Fibroblast of the conjunctiva (primary cell): Measurements from ENCODE around the gene CTNS.

ENCODE experiments used
- DNase-seq: peaks from one replicate; pipeline ENCODE4 v3.0.0-alpha.2; 2010; ENCODE audit warnings: low read depth

The CTNS gene

GRCh38 chr17:3659541-3660111 is 23.1 kb downstream of the CTNS start:
- peak; percentile 92 for DNase-seq

- no peak for DNase-seq
Observed at GRCh38 chr17:3660311-3660891, 23.8 kb downstream of the CTNS start.

GRCh38 chr17:3663102-3664011 is 26.8 kb downstream of the CTNS start:
- no peak for DNase-seq

- DNase-seq = no peak
Observed at GRCh38 chr17:3665834-3666233, 29.3 kb downstream of the CTNS start.

DNA sequence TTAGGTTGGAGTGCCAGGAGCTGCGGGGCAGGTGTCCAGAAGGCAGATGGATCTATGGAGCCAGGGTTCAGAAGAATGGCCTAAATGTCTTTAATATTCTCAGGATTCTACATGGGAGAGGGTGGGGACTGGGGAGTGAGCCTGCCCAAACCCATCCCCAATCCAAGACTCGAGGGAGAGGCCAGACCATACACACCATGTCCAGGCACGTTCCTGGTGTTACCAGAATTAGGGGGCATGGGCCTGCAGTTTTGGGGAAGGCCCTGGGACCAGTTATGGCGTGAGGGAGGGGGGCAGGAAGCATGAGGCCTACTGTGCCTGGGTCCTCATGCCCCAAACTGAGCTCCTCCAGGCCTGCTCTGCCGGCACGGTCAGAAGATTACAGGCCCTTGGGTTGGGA is 30.0 kb downstream of the CTNS start:
- no peak for DNase-seq

DNA sequence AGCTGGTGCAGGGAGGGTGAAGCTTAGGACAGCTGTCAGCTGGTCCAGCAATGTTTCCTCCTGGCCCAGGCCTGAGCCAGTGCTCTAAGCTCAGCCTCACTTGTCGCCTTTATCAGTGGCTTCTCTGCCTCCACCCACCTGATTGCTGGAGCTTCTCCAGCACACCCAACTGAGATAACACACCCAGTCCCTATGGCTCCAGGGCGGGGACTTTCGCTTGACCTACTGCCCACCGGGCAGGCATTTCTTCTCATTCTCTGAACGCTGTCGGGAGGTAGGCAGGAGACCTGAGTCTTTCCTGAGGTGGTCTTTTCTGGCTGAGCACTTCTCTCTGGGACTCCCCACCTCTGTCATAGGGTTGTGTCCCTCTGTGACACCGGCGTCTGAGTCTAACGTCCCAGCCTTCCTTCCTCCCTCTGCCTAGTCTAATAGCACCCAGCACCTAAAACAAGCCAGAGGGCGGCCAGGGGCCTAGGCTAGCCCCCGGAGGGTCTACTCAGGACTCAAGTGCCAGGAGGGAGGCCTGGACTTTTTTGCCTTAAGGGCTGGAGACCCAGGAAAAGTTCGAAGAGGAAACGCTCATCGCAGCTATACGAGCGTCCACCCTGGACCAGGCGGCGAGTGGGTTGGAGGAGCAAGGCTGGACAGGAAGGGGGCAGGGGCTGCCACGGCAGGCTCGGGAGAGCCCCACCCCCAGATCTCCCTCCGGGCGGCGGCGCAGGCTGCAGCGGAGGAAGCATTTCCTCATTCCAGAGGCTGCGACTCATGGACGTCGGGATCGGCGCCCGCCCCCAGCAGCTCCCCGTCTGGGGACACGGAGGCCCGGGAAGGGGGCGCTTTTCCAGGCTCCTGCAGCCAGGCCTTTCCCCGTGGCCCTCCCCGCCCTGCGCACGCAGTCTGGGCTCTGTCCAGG is 31.1 kb downstream of the CTNS start:
- peak; percentile 88 for DNase-seq

DNA sequence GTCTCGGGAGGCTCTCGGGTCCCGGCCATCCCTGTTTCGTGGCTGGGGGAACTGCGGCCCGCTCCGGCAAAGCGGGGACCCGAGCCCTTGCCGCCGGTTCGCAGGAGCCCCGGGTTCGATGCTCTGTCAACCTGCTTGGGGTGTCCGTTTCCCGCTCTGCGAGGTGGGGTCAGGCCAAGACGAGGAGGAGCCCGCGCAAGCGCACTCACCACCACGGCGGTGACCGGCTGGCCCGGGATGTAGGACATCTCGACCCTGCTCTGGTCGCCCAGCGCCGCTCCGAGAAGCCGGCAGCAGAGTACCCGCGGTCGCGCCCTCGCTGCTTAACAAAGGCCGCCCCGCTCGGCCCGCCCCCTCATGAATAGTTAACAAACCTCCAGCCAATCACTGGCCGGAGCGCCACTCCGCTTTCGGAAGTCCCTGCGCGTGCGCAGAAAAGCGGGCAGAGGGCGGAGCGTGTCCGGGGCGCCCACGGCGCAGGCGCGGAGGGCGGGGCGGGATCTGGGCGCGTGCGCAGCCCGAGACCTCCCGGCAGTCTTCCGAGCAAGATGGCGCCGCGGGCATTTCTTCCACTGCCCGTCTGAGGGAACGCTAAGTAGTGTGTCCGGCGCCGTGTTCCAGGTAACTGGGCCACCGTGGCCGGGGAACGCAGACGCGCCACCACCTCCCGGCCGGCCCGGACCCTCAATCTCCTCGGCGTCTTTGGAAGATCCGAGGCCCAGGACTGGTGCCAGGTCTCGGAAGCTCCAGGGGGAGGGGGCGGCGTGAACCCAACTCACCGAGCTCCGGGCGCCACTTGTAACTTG is 31.9 kb downstream of the CTNS start, which contains the start of the genes EMC6 and TAX1BP3:
Gene EMC6, plus strand, starts transcription at position 534 of the 806 bp plus-strand sequence. CDS start 335 bp downstream, outside the sequence.
Gene TAX1BP3, minus strand, starts transcription at position 300 of the 806 bp plus-strand sequence. Its CDS starts 52 bp downstream, at position 248.
- DNase-seq = peak; percentile 95

DNA sequence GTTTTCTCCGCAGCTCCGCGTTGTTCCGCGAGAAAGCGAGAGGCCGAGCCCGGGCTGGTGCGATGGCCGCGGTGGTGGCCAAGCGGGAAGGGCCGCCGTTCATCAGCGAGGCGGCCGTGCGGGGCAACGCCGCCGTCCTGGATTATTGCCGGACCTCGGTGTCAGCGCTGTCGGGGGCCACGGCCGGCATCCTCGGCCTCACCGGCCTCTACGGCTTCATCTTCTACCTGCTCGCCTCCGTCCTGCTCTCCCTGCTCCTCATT is 32.5 kb downstream of the CTNS start:
- no peak for DNase-seq

- DNase-seq = no peak
Observed at GRCh38 chr17:3669548-3669947, 33.0 kb downstream of the CTNS start.

DNA sequence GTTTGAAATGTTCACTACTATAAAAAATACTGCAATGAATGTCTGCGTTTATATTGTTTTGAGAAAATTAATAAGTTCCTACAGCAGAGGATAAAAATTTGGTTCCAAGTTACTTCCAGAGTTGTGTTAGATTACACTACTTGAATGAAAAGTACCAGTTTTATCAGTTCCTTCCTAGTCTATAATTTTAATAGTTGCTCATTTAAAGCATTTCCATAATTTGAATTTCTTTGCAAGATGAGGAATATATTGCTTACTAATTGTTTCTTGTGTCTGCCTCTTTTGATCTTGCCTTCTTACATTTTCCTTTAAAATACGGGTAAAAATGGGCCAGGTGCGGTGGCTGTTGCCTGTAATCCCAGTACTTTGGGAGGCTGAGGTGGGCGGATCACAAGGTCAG is 36.0 kb downstream of the CTNS start:
- no peak for DNase-seq

DNA sequence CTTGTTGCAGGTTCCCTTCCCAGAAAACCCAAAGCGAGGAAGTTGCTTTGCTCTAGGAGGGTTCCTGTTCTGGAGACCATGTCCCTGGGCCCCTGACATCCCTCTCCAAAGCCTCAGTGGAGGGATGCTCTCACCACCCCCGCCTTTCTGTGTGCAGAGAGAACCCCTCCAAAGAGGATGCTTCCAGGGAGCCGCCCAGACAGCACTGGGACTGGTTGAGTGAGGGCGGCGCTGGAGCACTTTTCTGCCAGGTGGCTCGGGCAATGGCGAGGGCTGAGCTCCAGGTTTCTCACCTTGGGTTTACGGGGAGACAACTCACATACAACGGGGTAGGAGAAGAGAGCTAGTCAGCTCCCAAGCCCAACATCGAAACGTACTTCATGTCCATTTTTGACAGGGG is 39.3 kb downstream of the CTNS start:
- DNase-seq = no peak

DNA sequence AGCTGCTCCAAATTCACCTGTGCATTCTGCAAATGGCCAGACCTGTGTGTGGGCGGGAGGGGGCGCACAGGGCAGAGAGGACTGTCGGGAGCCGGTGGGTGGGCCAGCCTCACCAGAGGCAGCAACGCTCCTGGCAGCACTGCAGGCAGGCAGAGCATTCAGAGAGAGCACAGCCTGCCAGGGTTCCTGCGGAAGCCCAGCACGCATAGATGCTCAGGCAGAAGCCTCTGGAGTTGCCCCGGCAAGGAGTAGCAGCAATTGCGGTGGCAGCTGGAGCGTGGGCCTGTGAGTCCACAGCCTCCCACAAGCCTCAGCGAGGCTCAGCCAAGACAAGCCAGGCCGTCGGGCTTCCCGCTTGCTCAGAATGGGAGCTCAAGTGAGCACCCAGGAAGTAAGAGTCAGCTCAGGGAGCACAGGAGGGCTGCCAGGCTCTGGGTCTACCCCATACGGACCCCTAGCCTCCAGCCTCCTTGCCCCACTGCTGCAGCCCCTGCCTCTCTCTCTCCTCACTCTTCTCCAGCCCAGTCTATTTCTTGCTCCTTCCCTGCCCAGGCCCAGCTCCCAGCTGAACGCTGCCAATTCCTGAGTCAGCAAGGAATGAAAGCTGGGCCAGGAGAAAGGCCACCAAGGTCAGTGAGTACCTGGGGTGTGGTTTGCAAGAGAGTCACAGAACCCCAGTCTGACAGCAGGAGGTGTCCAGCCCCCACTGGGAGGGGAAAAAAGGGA is 41.7 kb downstream of the CTNS start:
- no peak for DNase-seq

DNA sequence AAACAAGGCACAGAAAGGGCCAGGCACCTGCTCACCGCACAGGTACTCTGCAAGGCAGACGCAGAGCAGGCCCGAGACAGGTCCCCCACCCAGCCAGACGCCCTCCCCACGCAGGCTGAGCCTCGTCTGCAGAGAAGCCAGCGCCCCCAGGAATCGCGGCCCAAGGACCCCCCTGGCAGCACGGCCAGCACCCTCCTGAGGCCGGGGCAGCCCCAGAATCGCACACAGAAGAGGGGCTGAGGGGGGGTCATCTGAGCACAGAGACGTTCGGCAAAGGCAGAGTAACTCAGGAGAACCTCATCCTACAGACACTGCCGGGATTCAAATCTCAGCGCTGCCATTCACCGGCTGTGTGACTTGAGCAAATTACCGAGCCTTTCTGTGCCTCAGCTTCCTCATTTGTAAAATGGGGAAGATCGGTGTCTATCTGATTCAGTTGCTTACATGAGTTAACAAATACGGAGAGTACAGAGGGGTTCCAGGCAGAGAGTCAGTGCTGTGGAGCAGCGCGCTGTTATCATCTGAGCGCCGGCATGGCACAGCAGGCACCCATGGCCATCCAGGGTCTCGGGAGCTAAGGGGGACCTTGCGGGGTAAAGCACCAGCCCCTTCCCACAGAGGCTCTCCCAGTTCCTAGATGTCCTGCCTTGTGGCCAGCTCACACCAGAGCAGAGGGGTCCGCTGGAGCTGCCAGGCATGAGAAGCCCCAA is 42.4 kb downstream of the CTNS start:
- no peak for DNase-seq

GRCh38 chr17:3679531-3680126 is 43.1 kb downstream of the CTNS start:
- DNase-seq = no peak

- no peak for DNase-seq
Observed at GRCh38 chr17:3681057-3681456, 44.5 kb downstream of the CTNS start.

DNA sequence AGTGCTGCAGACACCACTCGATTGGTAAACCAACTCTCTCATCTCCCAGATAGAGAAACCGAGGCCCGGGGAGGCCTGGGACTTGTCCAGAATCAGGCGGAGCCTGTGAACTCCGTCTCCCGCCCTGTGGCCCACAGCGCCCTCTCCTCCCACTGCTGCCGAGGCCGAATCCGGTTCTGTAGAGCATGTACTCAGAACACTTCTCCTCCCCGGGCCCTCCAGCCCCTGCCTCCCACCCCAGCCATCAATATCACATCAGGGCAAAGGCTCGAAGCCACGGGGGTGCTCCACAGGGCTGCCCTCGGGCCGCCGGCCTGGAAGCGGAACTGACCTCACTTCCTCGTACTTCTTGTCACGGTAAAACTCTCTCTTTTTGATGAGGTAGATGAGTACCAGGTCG is 45.0 kb downstream of the CTNS start:
- DNase-seq = no peak

DNA sequence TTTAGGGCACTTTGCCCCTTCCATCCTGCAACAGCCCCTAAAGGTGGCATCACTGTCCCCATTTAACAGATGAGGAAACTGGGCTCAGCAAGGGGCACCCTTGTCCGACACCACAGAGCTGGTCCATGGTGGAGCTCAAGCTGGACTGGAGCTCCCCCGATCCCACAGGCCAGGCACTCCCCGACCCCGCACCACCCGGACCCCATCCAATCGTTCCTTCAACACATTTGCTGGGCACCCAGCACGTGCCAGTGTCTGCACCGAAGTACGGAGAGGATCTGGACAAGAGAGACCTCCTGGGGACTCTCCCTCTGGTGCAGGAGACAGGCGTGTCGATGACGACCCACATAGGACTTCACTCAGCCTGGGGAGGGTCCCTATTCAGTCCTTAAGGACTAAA is 45.5 kb downstream of the CTNS start:
- no peak for DNase-seq

DNA sequence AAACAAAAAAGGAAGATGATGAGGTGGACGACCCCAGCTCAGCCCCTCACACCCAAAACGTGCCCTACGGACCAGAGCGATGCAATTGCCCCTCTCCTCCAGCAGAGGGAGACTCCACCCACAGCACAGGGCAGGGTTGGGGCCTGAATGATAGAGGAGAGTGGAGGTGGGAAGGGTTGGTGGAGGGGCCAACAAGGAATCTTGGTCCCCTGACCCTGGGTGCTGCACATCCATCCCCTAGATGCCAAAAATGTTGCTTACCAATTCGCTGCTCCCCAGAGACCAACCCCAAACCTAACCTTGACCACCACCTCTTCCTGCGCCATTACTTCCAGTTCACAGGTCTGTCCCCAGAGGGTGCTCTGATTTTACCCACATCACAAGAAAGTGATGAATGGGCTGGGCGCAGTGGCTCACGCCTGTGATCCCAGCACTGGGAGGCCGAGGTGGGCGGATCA is 46.5 kb downstream of the CTNS start:
- no peak for DNase-seq

- DNase-seq = no peak
Observed at GRCh38 chr17:3685174-3685573, 48.6 kb downstream of the CTNS start.
